Ovary (tissue), 9 donors: Measurements from ENCODE around the gene SQSTM1. TPM values are rescaled to one million over a fixed set of nuclear protein-coding genes. Genes with fewer than 3 reads are reported as not detected.
A peak's percentile ranks its signal among the peaks of the same experiment; 100 is the strongest.

Source experiments
- DNase-seq, 5 donors: peaks; one replicate each; pipeline ENCODE4 v3.0.0-alpha.2; 2019 to 2020
- H3K27ac ChIP-seq, 2 donors: fragments of 200-600 bp; one replicate each; pipeline versions ENCODE4 v1.5.1 to v1.8.0; 2019 to 2022
- H3K27me3 ChIP-seq: fragments of 200-600 bp; one replicate; pipeline ENCODE4 v1.8.0; 2022
- H3K36me3 ChIP-seq: fragments of 200-600 bp; sonication (generic); one replicate; pipeline ENCODE4 v1.5.1; 2019
- H3K4me1 ChIP-seq: one replicate; pipeline ENCODE4 v1.8.1; 2013; ENCODE audit warnings: mild to moderate bottlenecking, moderate library complexity; ENCODE audit not compliant: insufficient read depth
- H3K4me3 ChIP-seq: fragments of 200-600 bp; sonication (generic); one replicate; pipeline ENCODE4 v1.5.1; 2017
- H3K9me3 ChIP-seq, 2 donors: fragments of 200-600 bp in 1 of 2; sonication (generic) in 1 of 2; one replicate each; pipeline versions ENCODE4 v1.5.1 to v1.8.1; 2013 to 2019; ENCODE audit warnings: mild to moderate bottlenecking in 1 of 2, moderate library complexity in 1 of 2
- EP300 ChIP-seq: sonication (generic); formaldehyde crosslinking; IDR thresholded peaks from one replicate; pipeline ENCODE4 v1.6.1; 2017; ENCODE audit warnings: antibody characterized with exemption
- POLR2A ChIP-seq: fragments of 450-650 bp; IDR thresholded peaks from one replicate; pipeline ENCODE4 v1.6.1; 2017; ENCODE audit warnings: antibody characterized with exemption, mild to moderate bottlenecking, moderate library complexity
- WGBS, 3 donors: extraction: QIAGEN DNeasy Blood & Tissue Kit in 1 of 3; methylation state at CpG; one replicate each; pipeline versions ENCODE4 v1.1.5 to v1.1.7; 2013 to 2017; 5-methylcytosine and 5-hydroxymethylcytosine counted together
- intact Hi-C, 4 donors: fragments of 100-400 bp; cut with DNase I; formaldehyde crosslinking; loops; one replicate each; pipeline versions ENCODE4 v1.11.0 to v1.15.1; 2022 to 2023
- polyA plus RNA-seq, 2 donors: library from polyadenylated mRNA; stranded (reverse); fragments of 200-250 nt in 1 of 2; fragments of 350-450 nt in 1 of 2; fragmentation: Illumina TruSeq in 1 of 2; extraction: RNeasy Lipid Tissue Mini Kit (QIAGEN cat#74804) in 1 of 2; gene quantifications; one replicate each; pipeline ENCODE4 v1.2.3, GENCODE V29; 2013 to 2014
- total RNA-seq, 7 donors: library from RNA; depleted of rRNA in 2 of 7; stranded (reverse); fragments of >200 nt in 2 of 7; fragmentation: NEBNext Ultra II Directional in 3 of 7; extraction: Animal tissue kit (Norgen Biotek cat#: 25700) in 3 of 7; gene quantifications; one replicate each; pipeline versions ENCODE4 v1.1.0 to v1.2.4, GENCODE V29; 2016 to 2023
- TF ChIP-seq, protein P1 (sequence below), 3 donors: fragments of 450-650 bp in 2 of 3; fragments of 200-600 bp in 1 of 3; IDR thresholded peaks; one replicate each; pipeline versions ENCODE4 v1.5.1 to v1.8.0; 2016 to 2022; ENCODE audit warnings: antibody characterized with exemption in 3 of 3, mild to moderate bottlenecking in 1 of 3
- donor health status: DM: no; HTN: no; CAD: no; lungs with moderate emphysema.
- donor health status: DM: no; HTN: no; CAD: no.
- donor health status: Bipolar disorder and iron deficiency.
- donor health status: DM: yes; HTN: yes; CAD: no.
- donor health status: DM: no; HTN: no; CAD: no.
- donor health status: DM: yes; HTN: yes; CAD: no.

The SQSTM1 gene
- total and polyA plus RNA-seq, 9 donors = 125 to 457 (median 320) TPM

DNA sequence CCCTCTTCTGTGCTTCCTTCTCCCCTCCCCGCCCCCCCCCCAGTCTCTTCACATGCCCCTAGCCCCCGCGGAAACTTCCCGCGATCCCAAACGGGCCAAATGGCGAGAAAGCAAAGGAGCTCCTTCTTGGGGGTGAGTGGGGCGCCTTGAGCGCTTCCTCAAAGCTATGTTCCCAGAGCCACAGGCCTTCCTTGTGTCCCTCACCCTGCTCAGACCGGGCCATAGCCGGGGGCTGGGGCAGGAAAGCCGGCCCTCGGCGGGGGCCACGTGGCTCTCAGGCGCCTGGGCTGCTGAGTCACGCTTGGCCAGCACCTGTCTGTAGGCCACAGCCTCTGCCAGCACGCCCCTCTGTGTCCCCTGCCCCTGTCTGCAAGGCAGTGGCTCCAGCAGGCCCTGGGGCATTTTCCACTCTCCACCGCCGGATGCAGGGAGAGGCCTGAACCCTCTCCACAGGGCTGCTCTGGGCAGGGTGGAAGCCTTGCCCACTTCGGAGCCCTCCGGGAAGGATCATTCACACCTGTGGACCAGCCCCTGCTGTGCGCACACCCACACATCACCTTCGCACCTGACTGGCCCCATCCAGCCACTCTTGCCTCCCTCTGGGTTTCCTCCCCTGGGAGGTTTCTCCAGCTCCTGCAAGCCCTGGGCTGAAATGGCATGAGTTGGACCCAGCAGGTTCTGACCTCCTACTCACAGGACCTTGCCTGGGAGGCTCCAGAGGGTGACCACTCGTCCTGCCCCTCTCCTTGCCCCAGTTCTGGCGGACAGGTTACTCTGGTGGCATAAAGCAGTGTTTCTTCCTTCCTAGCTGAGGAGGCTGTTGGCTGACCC lies 1.2 kb upstream of the SQSTM1 start:
- intact Hi-C loops = loop anchor here in 1 of 4 donors (10.0 kb wide), 1 partner anchor 85 kb away; the partner anchor contains the start of gene TBC1D9B
- H3K27me3 ChIP-seq = no peaks in the 10 kb centered on the region
- 20 to 24% (median 21%) methylated on average over 26 of the region's 26 CpGs for WGBS, 3 donors
- H3K4me3 ChIP-seq = peak overlapping the region; percentile 82
- H3K4me1 ChIP-seq = peaks cover 36% of the 10 kb centered on the region
- H3K27ac ChIP-seq = peak overlapping the region; percentile 90 to 98
- no peaks in the 10 kb centered on the region for H3K9me3 ChIP-seq
- H3K36me3 ChIP-seq = no peaks in the 10 kb centered on the region
- peak; percentile 81 to 82 (median 81) for DNase-seq
- no peak for TF ChIP-seq POLR2A
- TF ChIP-seq, protein P1, sequence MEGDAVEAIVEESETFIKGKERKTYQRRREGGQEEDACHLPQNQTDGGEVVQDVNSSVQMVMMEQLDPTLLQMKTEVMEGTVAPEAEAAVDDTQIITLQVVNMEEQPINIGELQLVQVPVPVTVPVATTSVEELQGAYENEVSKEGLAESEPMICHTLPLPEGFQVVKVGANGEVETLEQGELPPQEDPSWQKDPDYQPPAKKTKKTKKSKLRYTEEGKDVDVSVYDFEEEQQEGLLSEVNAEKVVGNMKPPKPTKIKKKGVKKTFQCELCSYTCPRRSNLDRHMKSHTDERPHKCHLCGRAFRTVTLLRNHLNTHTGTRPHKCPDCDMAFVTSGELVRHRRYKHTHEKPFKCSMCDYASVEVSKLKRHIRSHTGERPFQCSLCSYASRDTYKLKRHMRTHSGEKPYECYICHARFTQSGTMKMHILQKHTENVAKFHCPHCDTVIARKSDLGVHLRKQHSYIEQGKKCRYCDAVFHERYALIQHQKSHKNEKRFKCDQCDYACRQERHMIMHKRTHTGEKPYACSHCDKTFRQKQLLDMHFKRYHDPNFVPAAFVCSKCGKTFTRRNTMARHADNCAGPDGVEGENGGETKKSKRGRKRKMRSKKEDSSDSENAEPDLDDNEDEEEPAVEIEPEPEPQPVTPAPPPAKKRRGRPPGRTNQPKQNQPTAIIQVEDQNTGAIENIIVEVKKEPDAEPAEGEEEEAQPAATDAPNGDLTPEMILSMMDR (IDR thresholded peaks at IDR 0.05) = no peak
- TF ChIP-seq EP300 = no peak

DNA sequence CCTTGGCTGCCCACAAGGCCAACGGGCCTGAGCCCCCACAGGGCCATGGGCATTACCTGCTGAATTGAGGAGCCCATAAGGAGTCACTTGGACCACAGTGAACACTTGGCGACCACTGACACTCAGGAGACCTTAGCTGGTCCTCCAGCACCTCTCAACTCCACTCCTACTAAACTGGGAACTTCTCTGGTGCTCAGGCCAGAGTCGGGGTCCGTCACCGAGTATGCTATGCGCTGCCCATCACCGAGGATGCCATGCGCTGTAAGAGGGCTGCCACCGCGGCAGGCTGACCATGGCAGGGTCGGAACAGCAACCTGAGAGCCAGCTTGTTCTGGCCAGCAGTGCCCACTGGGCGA lies 600 bp upstream of the SQSTM1 start:
- 20 to 30% (median 27%) methylated on average over 9 to 12 of the region's 12 CpGs for WGBS, 3 donors
- Histone ChIP-seq H3K4me3 (peak overlapping the region; percentile 82), H3K36me3 (no peaks in the 10 kb centered on the region), H3K9me3 (no peaks in the 10 kb centered on the region), H3K4me1 (peaks cover 36% of the 10 kb centered on the region), H3K27ac (peak overlapping the region; percentile 90 to 98), H3K27me3 (no peaks in the 10 kb centered on the region)
- TF ChIP-seq, protein P1 (IDR thresholded peaks at IDR 0.05) = no peak
- TF ChIP-seq EP300 = no peak
- TF ChIP-seq POLR2A = no peak
- intact Hi-C loops = loop anchor here in 1 of 4 donors (10.0 kb wide), 1 partner anchor 85 kb away; the partner anchor contains the start of gene TBC1D9B
- DNase-seq = no peak

DNA sequence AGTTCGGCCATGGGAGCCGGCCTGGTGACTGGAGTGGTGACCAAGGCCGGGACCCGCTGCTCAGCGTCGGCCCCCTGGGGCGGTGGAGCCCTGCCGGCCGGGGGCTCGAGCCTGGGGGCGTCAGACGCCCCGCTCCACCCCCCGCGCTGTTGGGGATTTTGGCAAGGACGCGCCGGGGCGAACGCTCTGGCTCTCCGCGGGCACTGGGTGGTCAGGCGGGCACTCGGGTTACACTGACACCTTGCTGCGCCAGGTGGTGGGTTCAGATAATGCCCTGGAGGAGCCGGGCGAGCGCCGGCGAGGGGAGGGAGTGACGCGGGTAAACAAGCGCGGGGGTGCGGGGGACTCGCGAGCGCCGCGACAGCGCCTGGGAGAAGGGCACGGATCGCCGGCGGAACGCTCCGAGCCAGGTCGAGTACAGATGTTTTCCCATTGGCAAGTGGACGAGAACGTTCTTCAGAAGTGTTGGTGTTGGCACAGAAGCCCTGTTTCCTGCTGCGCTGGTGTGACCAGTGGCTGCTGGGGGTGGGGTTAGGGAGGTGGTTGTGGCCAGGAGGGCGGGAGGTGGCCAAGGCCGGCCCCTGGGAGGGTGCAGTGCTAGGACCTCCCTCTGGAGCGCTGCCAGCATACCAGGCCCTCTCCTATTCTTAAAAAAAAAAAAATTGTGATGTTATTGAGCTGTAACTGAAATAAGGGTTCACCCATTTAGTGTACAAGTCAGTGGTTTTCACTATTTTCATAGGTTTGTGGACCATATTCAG lies 773 bp downstream of the SQSTM1 start:
- no peaks in the 10 kb centered on the region for H3K9me3 ChIP-seq
- H3K36me3 ChIP-seq = no peaks in the 10 kb centered on the region
- 0 to 1% (median 1%) methylated on average over 43 to 54 of the region's 54 CpGs for WGBS, 3 donors
- TF ChIP-seq POLR2A = peak; percentile 76
- no peak for TF ChIP-seq EP300
- TF ChIP-seq, protein P1 (IDR thresholded peaks at IDR 0.05) = no peak
- DNase-seq = peak; percentile 96 to 98 (median 96)
- peak overlapping the region; percentile 82 for H3K4me3 ChIP-seq
- H3K4me1 ChIP-seq = peaks cover 36% of the 10 kb centered on the region
- peak overlapping the region; percentile 90 to 98 for H3K27ac ChIP-seq
- no peaks in the 10 kb centered on the region for H3K27me3 ChIP-seq
- intact Hi-C loops = loop anchor here in 1 of 4 donors (10.0 kb wide), 1 partner anchor 83 kb away; the partner anchor contains the start of gene TBC1D9B

DNA sequence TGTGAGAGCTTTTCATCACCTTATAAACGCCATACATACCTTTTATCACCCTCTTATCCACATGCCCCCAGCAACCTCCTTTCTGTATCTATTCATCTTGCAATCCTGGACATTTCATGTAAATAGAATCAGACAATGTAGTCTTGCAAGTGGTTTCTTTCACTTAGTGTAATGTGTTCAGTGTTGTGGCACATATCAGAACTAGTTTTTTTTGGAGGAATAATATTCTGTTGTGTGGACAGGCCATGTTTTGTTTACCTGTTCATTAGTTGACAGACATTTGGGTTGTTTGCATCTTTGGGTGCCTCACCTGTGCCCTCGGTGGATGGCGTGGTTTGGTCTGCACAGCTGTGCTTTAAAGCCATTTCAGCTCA lies 1.3 kb downstream of the SQSTM1 start:
- Histone ChIP-seq H3K9me3 (no peaks in the 10 kb centered on the region), H3K27ac (peak overlapping the region in 1 of 2 donors; percentile 0), H3K36me3 (no peaks in the 10 kb centered on the region), H3K4me1 (peaks cover 34% of the 10 kb centered on the region), H3K27me3 (no peaks in the 10 kb centered on the region), H3K4me3 (peak overlapping the region; percentile 82)
- 31 to 70% (median 42%) methylated on average over 3 of the region's 3 CpGs for WGBS, 3 donors
- intact Hi-C loops = loop anchor here in 1 of 4 donors (10.0 kb wide), 1 partner anchor 83 kb away; the partner anchor contains the start of gene TBC1D9B
- TF ChIP-seq EP300 (no peak), POLR2A (no peak)
- TF ChIP-seq, protein P1 (IDR thresholded peaks at IDR 0.05) = no peak
- no peak for DNase-seq
